ENCODE data around the gene ATXN10.

Gene ATXN10

DNA sequence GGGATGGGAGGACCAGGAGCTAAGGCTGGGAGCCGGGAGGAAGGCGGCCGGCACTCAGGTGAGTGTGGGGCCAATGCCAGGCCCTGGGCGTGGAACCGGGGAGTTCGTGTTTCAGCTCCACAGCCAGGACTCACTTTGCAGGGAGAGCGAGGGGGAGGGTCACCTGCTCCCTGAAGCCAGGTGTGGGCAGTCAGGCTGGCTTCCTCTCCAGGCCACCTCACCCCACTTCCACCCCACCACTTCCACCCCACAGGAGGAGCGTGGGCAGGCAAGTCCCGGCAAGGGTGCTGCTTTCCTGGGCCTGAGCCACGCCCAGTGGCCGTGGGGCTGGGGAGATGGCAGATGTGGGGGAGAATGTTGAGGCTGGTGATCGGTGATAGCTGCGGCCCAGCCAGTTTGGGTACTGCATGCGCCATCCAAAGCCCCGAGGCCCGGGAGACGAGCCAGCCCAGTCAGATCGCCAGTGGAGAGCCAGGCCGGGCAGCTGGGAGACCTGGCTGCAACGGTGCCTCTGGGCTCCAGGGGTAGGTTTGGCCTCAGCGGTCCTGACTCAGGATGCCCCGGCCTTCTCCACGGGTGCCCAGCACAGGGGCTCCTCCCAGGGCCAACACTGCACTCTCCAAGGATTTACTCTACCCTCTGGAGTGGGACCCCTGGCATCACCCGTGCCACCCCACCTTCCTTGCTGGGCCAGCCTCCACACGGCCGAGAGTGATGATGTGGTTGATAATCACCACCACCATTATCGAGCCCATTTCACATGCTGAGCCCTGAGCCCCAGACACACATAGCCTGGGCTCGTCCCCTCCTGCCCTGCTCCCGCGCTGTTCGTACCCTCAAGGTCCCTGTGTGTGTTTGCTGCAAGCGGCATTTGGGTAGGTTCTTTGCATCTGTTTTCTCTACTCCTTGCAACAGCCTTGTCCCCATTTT is 211.5 kb downstream of the ATXN10 start:
- DNase-seq, result no peak

GRCh38 chr22:45883811-45884170 is 212.2 kb downstream of the ATXN10 start:
- no peak for DNase-seq

GRCh38 chr22:45884201-45885062 is 212.8 kb downstream of the ATXN10 start:
- no peak for DNase-seq

- no peak for DNase-seq
Measured at GRCh38 chr22:45885171-45885840, 213.7 kb downstream of the ATXN10 start.

- DNase-seq, result no peak
Measured at GRCh38 chr22:45885941-45886395, 214.3 kb downstream of the ATXN10 start.

- no peak for DNase-seq
Measured at GRCh38 chr22:45886540-45886939, 214.9 kb downstream of the ATXN10 start.

GRCh38 chr22:45887202-45888131 is 215.8 kb downstream of the ATXN10 start:
- DNase-seq, result no peak

DNA sequence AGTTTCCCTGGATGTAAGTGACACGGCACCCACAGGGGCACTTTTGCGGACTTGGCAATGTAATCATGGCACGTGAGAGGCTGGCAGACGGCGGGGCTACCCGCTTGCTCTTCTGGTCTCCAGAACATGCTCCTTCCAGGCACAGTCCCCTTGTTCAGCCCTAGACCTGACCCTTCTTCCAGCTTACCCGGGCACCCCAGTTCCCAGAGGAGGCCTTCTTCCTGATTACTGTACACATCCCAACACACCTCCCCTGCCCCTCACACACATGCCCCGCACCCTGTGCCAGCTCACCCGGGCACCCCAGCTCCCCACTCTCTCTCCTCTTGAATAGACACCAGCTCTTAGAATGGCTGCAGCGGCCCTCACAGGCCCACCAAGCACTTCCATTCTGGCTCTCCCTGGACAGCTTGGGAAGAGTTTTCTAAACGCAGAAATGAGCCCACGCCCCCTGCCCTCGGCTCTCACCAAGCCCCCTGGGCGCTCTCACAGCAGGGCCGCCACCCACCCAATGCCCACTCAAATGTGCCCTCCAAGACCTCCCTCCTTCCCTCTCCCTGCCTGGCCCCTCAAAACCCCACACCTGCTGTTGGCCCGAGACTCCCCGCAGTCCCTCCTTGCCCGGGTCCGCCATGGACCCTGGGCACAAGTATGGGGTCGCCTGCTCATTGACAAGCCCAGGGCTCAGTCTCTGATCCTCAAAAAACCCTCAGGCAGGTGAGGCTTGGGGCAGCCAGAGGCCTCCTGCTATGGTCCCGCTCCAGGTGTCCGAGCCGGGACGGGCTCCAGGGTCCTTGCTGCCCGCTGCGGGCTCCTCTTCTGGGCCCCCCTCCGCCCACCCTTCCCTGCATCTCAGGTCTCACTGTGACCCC is 216.8 kb downstream of the ATXN10 start:
- no peak for DNase-seq

DNA sequence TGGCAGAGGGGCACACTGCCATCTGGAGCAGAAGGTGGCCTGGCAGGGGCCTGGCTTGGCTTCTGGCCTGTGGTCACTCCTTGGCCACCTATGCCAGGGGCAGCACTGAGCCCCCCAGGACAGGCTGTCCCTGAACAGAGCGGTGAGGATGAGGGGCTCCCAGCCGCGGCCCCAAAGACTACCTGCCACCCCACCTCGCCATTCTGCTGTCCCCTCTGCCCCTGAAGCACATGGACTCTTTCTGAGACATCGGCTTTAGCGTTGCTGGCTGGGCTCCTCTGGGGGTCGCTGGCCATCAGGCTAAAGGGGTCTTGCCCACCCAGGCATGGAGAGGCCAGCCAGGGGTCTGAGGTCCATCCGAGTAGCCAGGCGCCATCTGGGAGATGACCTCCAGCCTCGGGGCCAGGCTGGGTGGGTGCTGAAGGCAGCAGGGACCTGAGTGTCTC is 217.5 kb downstream of the ATXN10 start:
- DNase-seq, result no peak

- DNase-seq, result no peak
Measured at GRCh38 chr22:45889539-45890350, 218.1 kb downstream of the ATXN10 start.

DNA sequence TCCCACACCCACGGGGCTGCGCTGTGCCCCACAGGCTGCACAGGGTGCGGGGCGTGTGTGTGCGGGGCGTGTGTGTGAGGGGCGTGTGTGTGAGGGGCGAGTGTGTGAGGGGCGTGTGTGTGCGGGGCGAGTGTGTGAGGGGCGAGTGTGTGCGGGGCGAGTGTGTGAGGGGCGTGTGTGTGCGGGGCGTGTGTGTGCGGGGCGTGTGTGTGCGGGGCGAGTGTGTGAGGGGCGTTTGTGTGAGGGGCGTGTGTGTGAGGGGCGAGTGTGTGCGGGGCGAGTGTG is 218.7 kb downstream of the ATXN10 start:
- no peak for DNase-seq

DNA sequence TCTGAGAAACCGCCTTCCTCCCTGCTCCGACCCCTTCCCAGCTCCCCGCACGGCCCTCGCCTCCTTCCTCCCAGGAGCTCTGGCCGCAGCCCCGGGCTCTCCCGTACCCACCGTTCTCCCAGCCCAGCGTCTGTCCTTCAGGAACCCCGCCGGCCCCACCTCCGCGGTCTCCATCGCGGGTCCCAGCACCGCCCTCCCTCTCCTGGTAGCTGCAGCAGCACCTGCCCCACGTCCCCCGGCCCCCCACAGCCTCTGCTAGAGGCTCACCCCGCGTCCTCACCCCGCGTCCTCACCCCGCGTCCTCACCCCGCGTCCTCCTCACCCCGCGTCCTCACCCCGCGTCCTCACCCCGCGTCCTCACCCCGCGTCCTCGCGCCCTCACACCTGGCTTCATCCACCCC is 219.4 kb downstream of the ATXN10 start:
- DNase-seq, result no peak

GRCh38 chr22:45891471-45891995 is 219.9 kb downstream of the ATXN10 start:
- DNase-seq, result no peak

DNA sequence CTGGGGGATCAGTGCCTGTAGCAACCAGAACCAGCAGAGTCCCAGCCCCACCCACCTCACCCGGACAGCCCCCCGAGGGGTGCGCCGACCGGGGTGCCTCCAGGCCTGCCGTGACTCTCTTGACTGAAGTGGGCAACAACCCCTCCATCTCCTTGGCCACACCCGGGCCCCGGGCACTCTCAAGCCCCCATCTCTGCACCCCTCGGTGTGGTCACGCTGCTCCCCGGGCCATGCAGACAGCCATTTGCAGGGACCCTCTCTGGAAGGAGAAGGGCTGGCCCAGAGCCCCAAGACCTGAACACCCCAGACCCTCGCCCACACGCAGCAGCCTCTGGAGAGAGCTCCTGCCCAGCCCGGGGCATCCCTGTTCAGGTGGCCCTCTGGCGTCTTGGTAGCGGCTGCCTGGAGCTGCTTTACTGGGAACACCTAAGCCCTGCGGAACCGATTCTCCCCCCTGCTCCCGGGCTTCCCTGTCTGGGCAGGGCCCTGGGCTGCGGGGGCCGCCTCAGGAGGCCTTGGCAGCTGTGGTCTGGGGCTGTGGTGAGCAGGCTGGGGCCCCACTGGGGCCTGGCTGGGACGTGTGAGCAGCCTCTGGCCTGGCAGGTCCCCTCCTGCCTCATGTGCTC is 220.5 kb downstream of the ATXN10 start:
- no peak for DNase-seq

- DNase-seq, result no peak
Measured at GRCh38 chr22:45892681-45893461, 221.2 kb downstream of the ATXN10 start.

GRCh38 chr22:45893516-45893915 is 221.9 kb downstream of the ATXN10 start:
- DNase-seq, result no peak
